ENCODE data around the gene TBX20. TPM values are rescaled to one million over a fixed set of nuclear protein-coding genes. Genes with fewer than 3 reads are reported as not detected.

Gene TBX20
- total and polyA plus RNA-seq, 9 of the 15 experiments (the other 6 are each of a cell fraction or from before 2014, with no cell fraction given): not detected

DNA sequence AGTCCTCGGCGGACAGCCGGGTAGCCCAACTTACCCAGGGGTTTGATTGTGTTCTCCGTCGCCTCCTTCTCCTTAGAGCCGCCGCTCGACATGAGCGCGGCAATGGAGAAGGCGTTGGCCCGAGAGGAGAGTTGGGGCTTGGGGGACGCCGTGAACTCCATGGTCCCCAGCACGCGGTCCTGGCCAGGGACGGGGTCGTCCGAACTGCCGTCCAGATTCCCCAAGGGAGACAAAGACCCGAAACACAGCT lies 515 bp downstream of the TBX20 start:
- intact Hi-C loops (cut with micrococcal nuclease): no loop called here
- ChIA-PET POLR2A (interaction anchor here (0.6 kb wide), 1 partner anchor 11 kb away, joined by 3 read pairs; no protein-coding TSS in a partner anchor), CTCF (ENCODE audit: low intra/inter-chr PET ratio) (no interaction called here)
- WGBS (ENCODE audit: insufficient coverage, low coverage, missing lambda C conversion rate): 2% methylated on average over 13 of the region's 21 CpGs
- Histone ChIP-seq H3K4me2 (ENCODE audit: insufficient read depth, low read length) (no peak overlapping the region), H3K4me1 (replicated peaks in 1 of 2; ENCODE audit: control insufficient read depth in 2 of 2, insufficient read depth in 2 of 2, low read length in 2 of 2) (peaks cover 0 to 22% of the 10 kb centered on the region in 2 experiments; a peak in 2 of 5 replicates), H3K4me3 (no peak overlapping the region), H3K36me3 (ENCODE audit: control insufficient read depth, insufficient read depth, low read length) (no peaks in the 10 kb centered on the region), H3K79me2 (ENCODE audit: control insufficient read depth, insufficient read depth, low read length) (no peaks in the 10 kb centered on the region), H3K27ac (ENCODE audit: extremely low read depth, low read depth, low read length) (no peak overlapping the region), H3K9me1 (ENCODE audit: control insufficient read depth, insufficient read depth, low read length) (no peaks in the 10 kb centered on the region), H2AFZ (ENCODE audit: low read depth, low read length) (no peak overlapping the region), H3K9ac (ENCODE audit: insufficient read depth in 1 of 2, low read depth in 2 of 2, low read length in 2 of 2) (no peak overlapping the region), H4K20me1 (replicated peaks; ENCODE audit: control insufficient read depth, insufficient read depth, low read length) (no peaks in the 10 kb centered on the region), H3K9me3 (replicated peaks; ENCODE audit: control insufficient read depth, insufficient read depth, low read depth, low read length) (no peaks in the 10 kb centered on the region), H3K27me3 (ENCODE audit: control insufficient read depth in 2 of 2, insufficient read depth in 2 of 2, low read length in 2 of 2) (peaks cover 31 to 48% of the 10 kb centered on the region in 2 experiments)
- TF ChIP-seq U2AF2 (optimal IDR thresholded peaks at IDR 0.05; ENCODE audit: low read depth, low read length): no peak
- TF ChIP-seq ZNF584 (CRISPR knock-in tag; IDR thresholded peaks at IDR 0.05; ENCODE audit: low read depth): no peak
- no peak for ATAC-seq
- BruUV-seq (replicated peaks): no TSS peak
- in situ Hi-C loops (cut with MboI): no loop called here
- no peak for FAIRE-seq
- no peak for DNase-seq (ENCODE audit: extremely low read depth in 1 of 4, low spot score in 3 of 4)

DNA sequence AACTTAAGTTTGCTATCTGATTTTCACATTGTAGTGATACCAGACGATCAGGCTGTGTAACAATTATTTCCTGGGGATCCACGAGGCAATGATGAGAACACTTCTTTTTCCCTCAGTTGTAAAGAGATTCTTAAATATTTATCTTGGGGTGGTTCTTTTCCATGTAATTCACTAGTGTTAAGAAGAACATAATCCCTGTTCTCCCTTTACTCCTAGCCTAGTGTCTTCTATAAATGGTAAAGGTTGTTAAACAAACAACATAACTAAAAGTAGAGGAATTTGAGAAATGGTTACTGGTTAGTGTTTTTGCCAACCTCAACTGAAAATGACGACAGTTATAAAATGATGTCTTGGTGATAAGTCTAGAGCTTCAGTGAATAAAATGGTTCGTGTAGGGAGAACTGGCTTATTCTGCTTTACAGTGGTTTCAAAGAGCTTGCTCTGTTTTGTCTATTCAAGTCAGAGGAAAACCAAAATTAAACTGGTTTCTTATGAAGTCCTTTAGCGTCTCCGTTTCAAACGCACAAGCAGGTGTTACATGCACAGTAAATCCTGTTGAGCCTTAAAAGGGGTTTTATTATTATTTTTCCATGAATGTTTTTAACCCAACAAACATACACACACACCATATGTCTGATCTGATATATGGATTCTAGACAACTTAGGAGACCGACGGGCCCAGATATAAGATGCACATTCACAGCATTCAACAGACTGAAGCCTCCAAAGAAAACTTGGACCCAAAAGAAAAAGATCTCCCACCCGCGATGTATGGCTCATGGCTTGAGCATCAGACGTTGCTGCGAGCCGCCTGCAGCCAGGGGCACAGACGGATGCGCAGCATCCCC lies 1.1 kb downstream of the TBX20 start:
- H3K4me1 ChIP-seq (replicated peaks in 1 of 2; ENCODE audit: control insufficient read depth in 2 of 2, insufficient read depth in 2 of 2, low read length in 2 of 2): peaks cover 0 to 22% of the 10 kb centered on the region in 2 experiments; a peak in 2 of 5 replicates
- H2AFZ ChIP-seq (ENCODE audit: low read depth, low read length): no peak overlapping the region
- DNase-seq (ENCODE audit: extremely low read depth in 1 of 4, low spot score in 3 of 4) (no peak), FAIRE-seq (no peak), ATAC-seq (no peak)
- under 1% methylated on average over 16 of the region's 16 CpGs for WGBS (ENCODE audit: insufficient coverage, low coverage, missing lambda C conversion rate)
- no peak overlapping the region for H3K9ac ChIP-seq (ENCODE audit: insufficient read depth in 1 of 2, low read depth in 2 of 2, low read length in 2 of 2)
- POLR2A ChIA-PET: no interaction called here
- no peak overlapping the region for H3K27ac ChIP-seq (ENCODE audit: extremely low read depth, low read depth, low read length)
- CTCF ChIA-PET (ENCODE audit: low intra/inter-chr PET ratio): no interaction called here
- H3K36me3 ChIP-seq (ENCODE audit: control insufficient read depth, insufficient read depth, low read length): no peaks in the 10 kb centered on the region
- BruUV-seq (replicated peaks): no TSS peak
- H3K4me2 ChIP-seq (ENCODE audit: insufficient read depth, low read length): no peak overlapping the region
- in situ Hi-C loops (cut with MboI) (no loop called here), intact Hi-C loops (cut with micrococcal nuclease) (no loop called here)
- H3K9me1 ChIP-seq (ENCODE audit: control insufficient read depth, insufficient read depth, low read length): no peaks in the 10 kb centered on the region
- H3K79me2 ChIP-seq (ENCODE audit: control insufficient read depth, insufficient read depth, low read length): no peaks in the 10 kb centered on the region
- no peaks in the 10 kb centered on the region for H4K20me1 ChIP-seq (replicated peaks; ENCODE audit: control insufficient read depth, insufficient read depth, low read length)
- H3K27me3 ChIP-seq (ENCODE audit: control insufficient read depth in 2 of 2, insufficient read depth in 2 of 2, low read length in 2 of 2): peaks cover 30 to 43% of the 10 kb centered on the region in 2 experiments
- no peaks in the 10 kb centered on the region for H3K9me3 ChIP-seq (replicated peaks; ENCODE audit: control insufficient read depth, insufficient read depth, low read depth, low read length)
- no peak overlapping the region for H3K4me3 ChIP-seq
- no peak for TF ChIP-seq SAP30 (IDR thresholded peaks at IDR 0.05; ENCODE audit: borderline replicate concordance, insufficient read depth, low read depth, low read length, poor library complexity, severe bottlenecking)
- TF ChIP-seq, protein P1, sequence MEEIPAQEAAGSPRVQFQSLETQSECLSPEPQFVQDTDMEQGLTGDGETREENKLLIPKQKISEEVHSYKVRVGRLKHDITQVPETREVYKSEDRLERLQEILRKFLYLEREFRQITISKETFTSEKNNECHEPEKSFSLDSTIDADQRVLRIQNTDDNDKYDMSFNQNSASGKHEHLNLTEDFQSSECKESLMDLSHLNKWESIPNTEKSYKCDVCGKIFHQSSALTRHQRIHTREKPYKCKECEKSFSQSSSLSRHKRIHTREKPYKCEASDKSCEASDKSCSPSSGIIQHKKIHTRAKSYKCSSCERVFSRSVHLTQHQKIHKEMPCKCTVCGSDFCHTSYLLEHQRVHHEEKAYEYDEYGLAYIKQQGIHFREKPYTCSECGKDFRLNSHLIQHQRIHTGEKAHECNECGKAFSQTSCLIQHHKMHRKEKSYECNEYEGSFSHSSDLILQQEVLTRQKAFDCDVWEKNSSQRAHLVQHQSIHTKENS (CRISPR knock-in tag; IDR thresholded peaks at IDR 0.05): no peak
- no peak for TF ChIP-seq EP300 (IDR thresholded peaks at IDR 0.05; ENCODE audit: low read length)
- TF ChIP-seq NR2C2 (CRISPR knock-in tag; IDR thresholded peaks at IDR 0.05): no peak
- TF ChIP-seq NR2C2 (tag; IDR thresholded peaks at IDR 0.05): no peak
- TF ChIP-seq, protein P2, sequence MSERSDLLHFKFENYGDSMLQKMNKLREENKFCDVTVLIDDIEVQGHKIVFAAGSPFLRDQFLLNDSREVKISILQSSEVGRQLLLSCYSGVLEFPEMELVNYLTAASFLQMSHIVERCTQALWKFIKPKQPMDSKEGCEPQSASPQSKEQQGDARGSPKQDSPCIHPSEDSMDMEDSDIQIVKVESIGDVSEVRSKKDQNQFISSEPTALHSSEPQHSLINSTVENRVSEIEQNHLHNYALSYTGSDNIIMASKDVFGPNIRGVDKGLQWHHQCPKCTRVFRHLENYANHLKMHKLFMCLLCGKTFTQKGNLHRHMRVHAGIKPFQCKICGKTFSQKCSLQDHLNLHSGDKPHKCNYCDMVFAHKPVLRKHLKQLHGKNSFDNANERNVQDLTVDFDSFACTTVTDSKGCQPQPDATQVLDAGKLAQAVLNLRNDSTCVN (CRISPR knock-in tag; IDR thresholded peaks at IDR 0.05): no peak
- TF ChIP-seq ZNF445 (CRISPR knock-in tag; IDR thresholded peaks at IDR 0.05; ENCODE audit: low read depth): no peak
- TF ChIP-seq LARP7 (IDR thresholded peaks at IDR 0.05): no peak
- no peak for TF ChIP-seq ZNF212 (CRISPR knock-in tag; IDR thresholded peaks at IDR 0.05)

All from K562 (cell line).